ENCODE results near the gene CHGA.

Gene CHGA

DNA sequence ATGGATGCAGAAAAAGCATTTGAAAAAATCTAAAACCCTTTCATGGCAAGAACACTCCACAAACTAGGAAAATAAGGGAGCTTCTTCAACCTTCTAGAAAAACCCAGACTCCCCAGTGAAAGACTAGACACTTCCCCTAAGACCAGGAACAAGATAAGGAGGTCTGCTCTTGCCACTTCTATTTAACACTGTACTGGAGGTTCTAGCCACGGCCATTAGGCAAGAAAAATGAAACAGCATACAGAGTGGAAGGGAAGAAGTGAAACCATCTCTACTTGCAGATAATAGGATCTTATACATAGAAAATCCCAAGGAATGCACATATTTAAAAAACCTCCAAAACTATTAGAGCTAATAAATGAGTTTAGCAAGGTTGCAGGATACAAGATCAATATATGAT, 42.3 kb downstream of the CHGA start:
- DNase-seq, result no peak
- no CpG with 5 or more reads among the region's 1 CpG for WGBS (ENCODE audit: extremely low coverage, insufficient coverage, low lambda C conversion rate)
- H3K56ac ChIP-seq (ENCODE audit: low read length), result no peak overlapping the region
- H3K23ac ChIP-seq (ENCODE audit: low read length), result no peak overlapping the region
- H3K4me3 ChIP-seq (ENCODE audit: low read length), result no peak overlapping the region
- H3K18ac ChIP-seq (ENCODE audit: low read length), result no peak overlapping the region
- H3K79me1 ChIP-seq (ENCODE audit: low read length), result peaks cover 2% of the 10 kb centered on the region
- no peak overlapping the region for H2BK120ac ChIP-seq (ENCODE audit: low read depth, low read length)
- H4K5ac ChIP-seq (ENCODE audit: low read length), result no peak overlapping the region
- no peak overlapping the region for H4K8ac ChIP-seq (ENCODE audit: low read depth, low read length)
- H3K36me3 ChIP-seq (ENCODE audit: control insufficient read depth, insufficient read depth, low read length), result no peaks in the 10 kb centered on the region
- no peak overlapping the region for H2BK5ac ChIP-seq (ENCODE audit: low read length)
- H2AK5ac ChIP-seq (ENCODE audit: low read length), result no peak overlapping the region
- no peak overlapping the region for H3K4me2 ChIP-seq (ENCODE audit: low read length)
- H3K27me3 ChIP-seq (ENCODE audit: insufficient read depth, low read length, poor library complexity), result no peaks in the 10 kb centered on the region
- no peak overlapping the region for H3K27ac ChIP-seq (ENCODE audit: low read depth, low read length)
- H3K4ac ChIP-seq (ENCODE audit: low read depth, low read length), result no peak overlapping the region
- no peaks in the 10 kb centered on the region for H3K79me2 ChIP-seq (ENCODE audit: control insufficient read depth, insufficient read depth, low read length)
- H2BK15ac ChIP-seq (replicated peaks; ENCODE audit: low read depth), result no peak overlapping the region
- H3K9ac ChIP-seq (ENCODE audit: low read length), result no peak overlapping the region
- no peaks in the 10 kb centered on the region for H3K4me1 ChIP-seq (ENCODE audit: control insufficient read depth, low read depth, low read length)

DNA sequence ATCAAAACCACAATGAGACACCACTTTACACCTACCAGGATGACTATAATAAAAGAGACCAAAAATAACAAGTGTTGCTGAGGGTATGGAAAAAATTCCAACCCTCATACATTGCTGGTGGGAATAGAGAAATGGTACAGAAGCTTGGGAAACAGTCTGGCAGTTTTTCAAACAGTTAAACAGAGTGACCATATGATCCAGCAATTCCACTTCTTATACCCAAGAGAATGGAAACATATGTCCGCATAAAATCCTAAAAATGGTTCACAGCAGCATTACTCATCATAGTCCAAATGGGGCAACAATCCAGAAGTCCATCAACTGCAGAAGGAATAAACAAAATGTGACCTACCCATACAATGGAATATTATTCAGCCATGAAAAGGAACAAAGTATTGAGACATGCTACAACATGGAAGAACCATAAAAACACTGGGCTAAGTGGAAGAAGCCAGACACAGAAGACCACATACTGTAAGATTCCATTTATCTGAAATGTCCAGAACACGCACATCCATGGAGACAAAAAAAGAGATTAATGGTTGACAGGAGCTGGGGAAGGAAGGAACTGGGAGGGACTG, 44.5 kb downstream of the CHGA start:
- H3K36me3 ChIP-seq (ENCODE audit: control insufficient read depth, insufficient read depth, low read length), result no peaks in the 10 kb centered on the region
- no CpG with 5 or more reads among the region's 2 CpGs for WGBS (ENCODE audit: extremely low coverage, insufficient coverage, low lambda C conversion rate)
- H3K4ac ChIP-seq (ENCODE audit: low read depth, low read length), result no peak overlapping the region
- H3K4me1 ChIP-seq (ENCODE audit: control insufficient read depth, low read depth, low read length), result no peaks in the 10 kb centered on the region
- no peak overlapping the region for H3K23ac ChIP-seq (ENCODE audit: low read length)
- H3K56ac ChIP-seq (ENCODE audit: low read length), result no peak overlapping the region
- H3K27ac ChIP-seq (ENCODE audit: low read depth, low read length), result no peak overlapping the region
- no peak overlapping the region for H3K4me2 ChIP-seq (ENCODE audit: low read length)
- no peak overlapping the region for H2BK5ac ChIP-seq (ENCODE audit: low read length)
- no peak overlapping the region for H3K4me3 ChIP-seq (ENCODE audit: low read length)
- no peak overlapping the region for H4K8ac ChIP-seq (ENCODE audit: low read depth, low read length)
- no peak for DNase-seq
- H4K5ac ChIP-seq (ENCODE audit: low read length), result no peak overlapping the region
- no peak overlapping the region for H3K18ac ChIP-seq (ENCODE audit: low read length)
- H2BK15ac ChIP-seq (replicated peaks; ENCODE audit: low read depth), result no peak overlapping the region
- no peaks in the 10 kb centered on the region for H3K27me3 ChIP-seq (ENCODE audit: insufficient read depth, low read length, poor library complexity)
- H2BK120ac ChIP-seq (ENCODE audit: low read depth, low read length), result no peak overlapping the region
- H3K79me1 ChIP-seq (ENCODE audit: low read length), result peaks cover 2% of the 10 kb centered on the region
- H3K9ac ChIP-seq (ENCODE audit: low read length), result no peak overlapping the region
- no peak overlapping the region for H2AK5ac ChIP-seq (ENCODE audit: low read length)
- H3K79me2 ChIP-seq (ENCODE audit: control insufficient read depth, insufficient read depth, low read length), result no peaks in the 10 kb centered on the region

DNA sequence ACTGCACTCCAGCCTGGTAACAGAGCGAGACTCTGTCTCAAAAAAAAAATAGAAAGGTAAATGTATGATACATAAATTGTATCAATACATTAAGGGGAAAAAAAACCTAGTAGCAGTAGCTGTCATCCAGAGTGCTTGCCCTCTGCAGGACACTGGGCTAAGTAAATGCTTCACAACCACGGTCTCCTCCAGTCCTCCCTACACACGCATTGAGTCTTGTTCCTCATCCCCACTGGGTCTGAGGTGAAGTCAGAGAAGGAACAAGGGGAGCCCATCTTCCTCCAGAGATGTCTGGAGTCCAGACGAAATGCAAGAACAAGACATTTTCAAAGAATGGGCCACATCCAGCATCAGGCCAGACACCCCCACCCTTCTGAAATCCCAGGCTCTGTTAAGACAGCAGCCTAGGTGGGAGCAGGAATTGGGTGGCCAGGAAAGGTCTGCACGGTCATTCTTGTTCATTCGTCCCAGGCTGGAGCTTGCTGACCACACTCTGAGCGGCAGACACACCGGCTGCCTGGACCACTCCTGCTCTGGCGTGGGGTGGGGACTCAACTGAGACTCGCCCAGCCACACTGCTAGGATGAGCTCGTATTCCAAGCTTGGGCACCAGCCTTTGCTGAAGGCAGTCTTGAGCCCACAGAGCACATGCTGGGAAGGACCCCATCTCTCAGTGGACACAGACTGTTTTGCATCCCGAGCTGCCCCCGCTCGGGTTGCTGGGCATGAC, 45.5 kb downstream of the CHGA start:
- Histone ChIP-seq H2BK120ac (ENCODE audit: low read depth, low read length) (no peak overlapping the region), H3K4me2 (ENCODE audit: low read length) (no peak overlapping the region), H3K4ac (ENCODE audit: low read depth, low read length) (no peak overlapping the region), H3K23ac (ENCODE audit: low read length) (no peak overlapping the region), H2AK5ac (ENCODE audit: low read length) (no peak overlapping the region), H3K27ac (ENCODE audit: low read depth, low read length) (no peak overlapping the region), H3K56ac (ENCODE audit: low read length) (no peak overlapping the region), H3K27me3 (ENCODE audit: insufficient read depth, low read length, poor library complexity) (no peaks in the 10 kb centered on the region), H3K18ac (ENCODE audit: low read length) (no peak overlapping the region), H3K9ac (ENCODE audit: low read length) (no peak overlapping the region), H2BK5ac (ENCODE audit: low read length) (no peak overlapping the region), H4K8ac (ENCODE audit: low read depth, low read length) (no peak overlapping the region), H3K79me2 (ENCODE audit: control insufficient read depth, insufficient read depth, low read length) (no peaks in the 10 kb centered on the region), H4K5ac (ENCODE audit: low read length) (no peak overlapping the region), H3K36me3 (ENCODE audit: control insufficient read depth, insufficient read depth, low read length) (no peaks in the 10 kb centered on the region), H2BK15ac (replicated peaks; ENCODE audit: low read depth) (no peak overlapping the region), H3K79me1 (ENCODE audit: low read length) (peaks cover 2% of the 10 kb centered on the region), H3K4me3 (ENCODE audit: low read length) (no peak overlapping the region), H3K4me1 (ENCODE audit: control insufficient read depth, low read depth, low read length) (no peaks in the 10 kb centered on the region)
- no CpG with 5 or more reads among the region's 14 CpGs for WGBS (ENCODE audit: extremely low coverage, insufficient coverage, low lambda C conversion rate)
- DNase-seq, result no peak

DNA sequence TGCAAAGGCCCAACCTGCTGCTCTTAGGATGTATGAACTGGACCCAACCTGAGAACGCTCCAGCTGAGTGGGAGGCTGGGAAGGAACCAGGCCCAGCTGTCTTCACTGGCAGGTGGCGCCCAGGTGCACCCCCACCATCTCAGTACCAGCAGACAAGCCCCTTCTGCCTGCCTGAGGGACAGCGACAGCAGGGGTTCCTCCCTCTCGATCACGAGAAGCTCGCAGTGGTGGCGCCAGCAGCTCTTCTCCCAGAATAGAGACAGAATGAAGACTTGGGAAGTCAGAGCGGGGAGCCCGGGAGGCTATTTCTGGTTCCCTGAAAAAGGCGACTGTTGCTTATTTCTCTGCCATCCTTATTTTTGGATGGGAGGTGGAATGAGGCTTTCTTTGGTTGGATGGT, 46.5 kb downstream of the CHGA start:
- Histone ChIP-seq H2BK5ac (ENCODE audit: low read length) (no peak overlapping the region), H4K5ac (ENCODE audit: low read length) (no peak overlapping the region), H4K8ac (ENCODE audit: low read depth, low read length) (no peak overlapping the region), H3K36me3 (ENCODE audit: control insufficient read depth, insufficient read depth, low read length) (no peaks in the 10 kb centered on the region), H3K56ac (ENCODE audit: low read length) (no peak overlapping the region), H3K18ac (ENCODE audit: low read length) (no peak overlapping the region), H2BK15ac (replicated peaks; ENCODE audit: low read depth) (no peak overlapping the region), H2AK5ac (ENCODE audit: low read length) (no peak overlapping the region), H3K79me2 (ENCODE audit: control insufficient read depth, insufficient read depth, low read length) (no peaks in the 10 kb centered on the region), H3K4ac (ENCODE audit: low read depth, low read length) (no peak overlapping the region), H2BK120ac (ENCODE audit: low read depth, low read length) (no peak overlapping the region), H3K27me3 (ENCODE audit: insufficient read depth, low read length, poor library complexity) (no peaks in the 10 kb centered on the region), H3K27ac (ENCODE audit: low read depth, low read length) (no peak overlapping the region), H3K79me1 (ENCODE audit: low read length) (peaks cover 2% of the 10 kb centered on the region), H3K4me2 (ENCODE audit: low read length) (no peak overlapping the region), H3K9ac (ENCODE audit: low read length) (no peak overlapping the region), H3K23ac (ENCODE audit: low read length) (no peak overlapping the region), H3K4me1 (ENCODE audit: control insufficient read depth, low read depth, low read length) (no peaks in the 10 kb centered on the region), H3K4me3 (ENCODE audit: low read length) (no peak overlapping the region)
- DNase-seq, result no peak
- WGBS (ENCODE audit: extremely low coverage, insufficient coverage, low lambda C conversion rate), result no CpG with 5 or more reads among the region's 10 CpGs

DNA sequence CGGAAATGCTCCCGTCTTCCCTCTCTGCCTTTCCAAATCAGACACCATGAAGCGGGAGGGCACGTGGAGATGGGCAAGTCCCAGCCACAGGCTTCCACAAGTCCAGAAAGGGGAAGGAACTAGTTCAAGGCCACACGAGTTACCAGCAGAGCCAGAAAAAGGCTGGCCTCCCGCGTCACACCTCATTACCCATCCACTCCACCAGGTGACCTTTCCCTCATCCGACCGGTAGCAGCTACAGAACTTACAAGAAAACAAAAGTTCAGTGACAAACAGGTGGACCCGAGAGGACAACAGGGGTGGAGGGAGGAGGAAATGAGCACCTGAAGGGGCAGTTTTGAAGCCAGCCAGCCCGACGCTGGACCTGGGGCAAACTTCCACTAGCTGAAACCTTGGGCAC, 46.9 kb downstream of the CHGA start:
- H3K27ac ChIP-seq (ENCODE audit: low read depth, low read length), result no peak overlapping the region
- no peaks in the 10 kb centered on the region for H3K79me2 ChIP-seq (ENCODE audit: control insufficient read depth, insufficient read depth, low read length)
- no peak overlapping the region for H2AK5ac ChIP-seq (ENCODE audit: low read length)
- no peak overlapping the region for H4K5ac ChIP-seq (ENCODE audit: low read length)
- H3K56ac ChIP-seq (ENCODE audit: low read length), result no peak overlapping the region
- no peak overlapping the region for H2BK5ac ChIP-seq (ENCODE audit: low read length)
- WGBS (ENCODE audit: extremely low coverage, insufficient coverage, low lambda C conversion rate), result no CpG with 5 or more reads among the region's 12 CpGs
- H4K8ac ChIP-seq (ENCODE audit: low read depth, low read length), result no peak overlapping the region
- H3K9ac ChIP-seq (ENCODE audit: low read length), result no peak overlapping the region
- no peaks in the 10 kb centered on the region for H3K27me3 ChIP-seq (ENCODE audit: insufficient read depth, low read length, poor library complexity)
- peaks cover 2% of the 10 kb centered on the region for H3K79me1 ChIP-seq (ENCODE audit: low read length)
- no peak overlapping the region for H3K4ac ChIP-seq (ENCODE audit: low read depth, low read length)
- H3K4me2 ChIP-seq (ENCODE audit: low read length), result no peak overlapping the region
- no peak overlapping the region for H3K23ac ChIP-seq (ENCODE audit: low read length)
- H3K36me3 ChIP-seq (ENCODE audit: control insufficient read depth, insufficient read depth, low read length), result no peaks in the 10 kb centered on the region
- H2BK15ac ChIP-seq (replicated peaks; ENCODE audit: low read depth), result no peak overlapping the region
- no peaks in the 10 kb centered on the region for H3K4me1 ChIP-seq (ENCODE audit: control insufficient read depth, low read depth, low read length)
- H3K18ac ChIP-seq (ENCODE audit: low read length), result no peak overlapping the region
- H2BK120ac ChIP-seq (ENCODE audit: low read depth, low read length), result no peak overlapping the region
- no peak overlapping the region for H3K4me3 ChIP-seq (ENCODE audit: low read length)
- DNase-seq, result no peak

- Histone ChIP-seq H3K79me1 (ENCODE audit: low read length) (peaks cover 2% of the 10 kb centered on the region), H3K27ac (ENCODE audit: low read depth, low read length) (no peak overlapping the region), H4K8ac (ENCODE audit: low read depth, low read length) (no peak overlapping the region), H2BK15ac (replicated peaks; ENCODE audit: low read depth) (no peak overlapping the region), H2AK5ac (ENCODE audit: low read length) (no peak overlapping the region), H3K79me2 (ENCODE audit: control insufficient read depth, insufficient read depth, low read length) (no peaks in the 10 kb centered on the region), H3K23ac (ENCODE audit: low read length) (no peak overlapping the region), H3K9ac (ENCODE audit: low read length) (no peak overlapping the region), H3K4me2 (ENCODE audit: low read length) (no peak overlapping the region), H3K18ac (ENCODE audit: low read length) (no peak overlapping the region), H3K4me3 (ENCODE audit: low read length) (no peak overlapping the region), H4K5ac (ENCODE audit: low read length) (no peak overlapping the region), H3K56ac (ENCODE audit: low read length) (no peak overlapping the region), H3K4ac (ENCODE audit: low read depth, low read length) (no peak overlapping the region), H3K27me3 (ENCODE audit: insufficient read depth, low read length, poor library complexity) (no peaks in the 10 kb centered on the region), H2BK120ac (ENCODE audit: low read depth, low read length) (no peak overlapping the region), H2BK5ac (ENCODE audit: low read length) (no peak overlapping the region), H3K36me3 (ENCODE audit: control insufficient read depth, insufficient read depth, low read length) (no peaks in the 10 kb centered on the region), H3K4me1 (ENCODE audit: control insufficient read depth, low read depth, low read length) (no peaks in the 10 kb centered on the region)
- DNase-seq, result no peak
- no CpG with 5 or more reads among the region's 12 CpGs for WGBS (ENCODE audit: extremely low coverage, insufficient coverage, low lambda C conversion rate)
Measured at GRCh38 chr14:92970271-92970670, 47.3 kb downstream of the CHGA start.

Measured in mesendoderm (in vitro differentiated cells).